Measurements from ENCODE around the gene TTC32.
A peak's percentile ranks its signal among the peaks of the same experiment; 100 is the strongest.

TTC32 gene

GRCh38 chr2:19868224-19868623 is 33.6 kb downstream of the TTC32 start:
- DNase-seq = no peak
- peaks cover 9% of the 10 kb centered on the region for H3K36me3 Mint-ChIP-seq (ENCODE audit: low read depth)
- TF ChIP-seq CTCF (IDR thresholded peaks at IDR 0.05) = no peak
- H3K4me3 Mint-ChIP-seq = peak overlapping the region; percentile 84
- H3K4me1 Mint-ChIP-seq = peaks cover 38% of the 10 kb centered on the region
- H3K9me3 Mint-ChIP-seq = no peaks in the 10 kb centered on the region
- H3K27me3 Mint-ChIP-seq (ENCODE audit: low read depth, poor library complexity) = peaks cover 22% of the 10 kb centered on the region
- no peak overlapping the region for H3K27ac Mint-ChIP-seq

- Mint-ChIP-seq H3K27ac (no peak overlapping the region), H3K27me3 (ENCODE audit: low read depth, poor library complexity) (peaks cover 20% of the 10 kb centered on the region), H3K4me3 (no peak overlapping the region), H3K36me3 (ENCODE audit: low read depth) (peaks cover 9% of the 10 kb centered on the region), H3K9me3 (no peaks in the 10 kb centered on the region), H3K4me1 (peaks cover 44% of the 10 kb centered on the region)
- no peak for DNase-seq
- no peak for TF ChIP-seq CTCF (IDR thresholded peaks at IDR 0.05)
Measured at GRCh38 chr2:19866771-19867170, 35.0 kb downstream of the TTC32 start.

GRCh38 chr2:19865151-19865550 is 36.6 kb downstream of the TTC32 start:
- Mint-ChIP-seq H3K27me3 (ENCODE audit: low read depth, poor library complexity) (peaks cover 18% of the 10 kb centered on the region), H3K4me3 (no peak overlapping the region), H3K27ac (no peak overlapping the region), H3K9me3 (no peaks in the 10 kb centered on the region), H3K4me1 (peaks cover 56% of the 10 kb centered on the region), H3K36me3 (ENCODE audit: low read depth) (peaks cover 4% of the 10 kb centered on the region)
- no peak for DNase-seq
- TF ChIP-seq CTCF (IDR thresholded peaks at IDR 0.05) = no peak

- peaks cover 13% of the 10 kb centered on the region for H3K27me3 Mint-ChIP-seq (ENCODE audit: low read depth, poor library complexity)
- H3K27ac Mint-ChIP-seq = no peak overlapping the region
- no peak overlapping the region for H3K4me3 Mint-ChIP-seq
- H3K9me3 Mint-ChIP-seq = no peaks in the 10 kb centered on the region
- H3K4me1 Mint-ChIP-seq = peaks cover 56% of the 10 kb centered on the region
- no peak for TF ChIP-seq CTCF (IDR thresholded peaks at IDR 0.05)
- no peak for DNase-seq
- no peaks in the 10 kb centered on the region for H3K36me3 Mint-ChIP-seq (ENCODE audit: low read depth)
Measured at GRCh38 chr2:19864381-19864780, 37.4 kb downstream of the TTC32 start.

GRCh38 chr2:19863303-19864041 is 38.3 kb downstream of the TTC32 start:
- no peak overlapping the region for H3K27ac Mint-ChIP-seq
- peak; percentile 85 for DNase-seq
- peak; percentile 98 for TF ChIP-seq CTCF (IDR thresholded peaks at IDR 0.05)
- H3K9me3 Mint-ChIP-seq = no peaks in the 10 kb centered on the region
- no peak overlapping the region for H3K4me3 Mint-ChIP-seq
- H3K4me1 Mint-ChIP-seq = peaks cover 48% of the 10 kb centered on the region
- peaks cover 13% of the 10 kb centered on the region for H3K27me3 Mint-ChIP-seq (ENCODE audit: low read depth, poor library complexity)
- no peaks in the 10 kb centered on the region for H3K36me3 Mint-ChIP-seq (ENCODE audit: low read depth)

GRCh38 chr2:19861813-19862212 is 40.0 kb downstream of the TTC32 start:
- Mint-ChIP-seq H3K36me3 (ENCODE audit: low read depth) (no peaks in the 10 kb centered on the region), H3K4me1 (peaks cover 55% of the 10 kb centered on the region), H3K9me3 (no peaks in the 10 kb centered on the region), H3K4me3 (no peak overlapping the region), H3K27me3 (ENCODE audit: low read depth, poor library complexity) (peaks cover 7% of the 10 kb centered on the region), H3K27ac (no peak overlapping the region)
- no peak for DNase-seq
- TF ChIP-seq CTCF (IDR thresholded peaks at IDR 0.05) = no peak
